Measurements from ENCODE around the gene KAZN.

Gene KAZN

DNA sequence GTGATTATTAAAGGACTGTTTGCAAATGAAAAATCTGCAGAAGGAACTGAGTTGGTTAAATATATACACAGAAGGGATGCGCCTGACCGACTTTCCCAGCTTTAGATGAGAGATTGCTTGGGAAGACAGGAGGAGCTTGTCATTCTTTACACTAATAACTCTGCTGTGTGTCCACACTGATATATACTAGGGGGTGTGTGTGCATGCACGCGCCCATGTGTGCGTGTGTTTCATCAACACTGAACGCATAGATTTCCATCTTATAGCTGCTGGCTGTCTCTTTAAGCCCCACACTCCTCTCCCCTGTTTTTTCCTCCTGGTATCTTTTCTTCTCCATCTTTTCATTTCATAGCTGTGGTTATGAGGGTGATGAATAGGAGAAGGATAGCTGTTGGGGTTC, 6.9 kb upstream of the KAZN start:
- Histone ChIP-seq H3F3A (ENCODE audit: insufficient read depth, low read length) (no peaks in the 10 kb centered on the region), H3K4me1 (ENCODE audit: insufficient read depth, low read length, severe bottlenecking) (no peaks in the 10 kb centered on the region), H3K9me2 (ENCODE audit: low read depth, low read length) (no peaks in the 10 kb centered on the region), H3K4me3 (ENCODE audit: low read depth, low read length, poor library complexity, severe bottlenecking) (no peak overlapping the region), H4K20me1 (ENCODE audit: insufficient read depth, low read length) (no peaks in the 10 kb centered on the region), H3K36me3 (ENCODE audit: insufficient read depth, low read length) (no peaks in the 10 kb centered on the region), H3K4me2 (ENCODE audit: low read length) (no peak overlapping the region), H3K79me2 (ENCODE audit: insufficient read depth, low read length) (no peaks in the 10 kb centered on the region), H3K9me3 (ENCODE audit: low read length) (no peaks in the 10 kb centered on the region), H3K9ac (ENCODE audit: low read length) (no peak overlapping the region), H3K27me3 (ENCODE audit: insufficient read depth, low read length) (no peaks in the 10 kb centered on the region; the same call in 1 of the 2 replicates), H2AFZ (ENCODE audit: low read length) (no peak overlapping the region), H3K27ac (ENCODE audit: low read depth, low read length, poor library complexity, severe bottlenecking) (no peak overlapping the region)
- TF ChIP-seq CTCF (IDR thresholded peaks at IDR 0.05; ENCODE audit: low read length), result no peak
- TF ChIP-seq EZH2 (IDR thresholded peaks at IDR 0.05; ENCODE audit: borderline replicate concordance, low read length), result no peak

DNA sequence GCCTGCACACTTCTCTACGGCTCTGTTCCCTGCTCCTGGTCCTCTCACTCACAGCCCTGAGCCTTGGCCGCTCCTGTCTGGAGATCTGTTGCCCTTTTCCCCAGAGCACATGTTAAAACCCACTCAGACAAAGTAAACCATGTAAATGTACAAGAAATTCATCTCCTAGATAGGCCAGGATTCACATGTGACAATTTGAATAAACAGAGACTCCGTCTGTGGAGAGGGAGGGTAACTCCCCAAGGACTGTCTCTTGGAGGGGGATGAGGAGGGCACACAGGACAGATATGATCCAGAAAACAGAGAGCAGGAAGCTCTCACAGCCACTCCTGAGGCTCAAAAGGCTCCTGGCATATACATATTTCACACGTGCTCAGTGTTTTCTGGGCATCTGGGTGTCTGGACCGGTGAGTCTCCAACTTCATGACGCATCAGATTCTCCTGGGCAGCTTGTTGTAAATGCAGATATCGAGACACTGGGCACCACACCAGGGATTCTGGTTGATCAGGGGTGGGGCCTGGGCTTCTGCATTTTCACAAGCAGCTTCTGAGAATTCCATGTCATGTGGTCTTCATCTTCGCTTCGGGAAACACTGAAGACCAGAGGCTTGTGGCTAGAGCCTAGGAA, 6.4 kb upstream of the KAZN start:
- no peak overlapping the region for H3K9ac ChIP-seq (ENCODE audit: low read length)
- TF ChIP-seq CTCF (IDR thresholded peaks at IDR 0.05; ENCODE audit: low read length) (no peak), EZH2 (IDR thresholded peaks at IDR 0.05; ENCODE audit: borderline replicate concordance, low read length) (no peak)
- H3K9me3 ChIP-seq (ENCODE audit: low read length), result no peaks in the 10 kb centered on the region
- H3K36me3 ChIP-seq (ENCODE audit: insufficient read depth, low read length), result no peaks in the 10 kb centered on the region
- H3K4me2 ChIP-seq (ENCODE audit: low read length), result no peak overlapping the region
- no peak overlapping the region for H3K4me3 ChIP-seq (ENCODE audit: low read depth, low read length, poor library complexity, severe bottlenecking)
- no peaks in the 10 kb centered on the region for H3K4me1 ChIP-seq (ENCODE audit: insufficient read depth, low read length, severe bottlenecking)
- H3K27ac ChIP-seq (ENCODE audit: low read depth, low read length, poor library complexity, severe bottlenecking), result no peak overlapping the region
- H3K79me2 ChIP-seq (ENCODE audit: insufficient read depth, low read length), result no peaks in the 10 kb centered on the region
- H4K20me1 ChIP-seq (ENCODE audit: insufficient read depth, low read length), result no peaks in the 10 kb centered on the region
- H3K9me2 ChIP-seq (ENCODE audit: low read depth, low read length), result no peaks in the 10 kb centered on the region
- H3F3A ChIP-seq (ENCODE audit: insufficient read depth, low read length), result no peaks in the 10 kb centered on the region
- H3K27me3 ChIP-seq (ENCODE audit: insufficient read depth, low read length), result no peaks in the 10 kb centered on the region; the same call in 1 of the 2 replicates
- no peak overlapping the region for H2AFZ ChIP-seq (ENCODE audit: low read length)

- Histone ChIP-seq H3K4me2 (ENCODE audit: low read length) (no peak overlapping the region), H3K9ac (ENCODE audit: low read length) (no peak overlapping the region), H4K20me1 (ENCODE audit: insufficient read depth, low read length) (no peaks in the 10 kb centered on the region)
Measured at GRCh38 chr1:14593302-14593701, 5.2 kb upstream of the KAZN start.

More at GRCh38 chr1:14593302-14593701, 5.2 kb upstream of the KAZN start:
- Histone ChIP-seq H3K79me2 (ENCODE audit: insufficient read depth, low read length) (no peaks in the 10 kb centered on the region), H3K36me3 (ENCODE audit: insufficient read depth, low read length) (no peaks in the 10 kb centered on the region), H3K9me3 (ENCODE audit: low read length) (no peaks in the 10 kb centered on the region), H3K4me1 (ENCODE audit: insufficient read depth, low read length, severe bottlenecking) (no peaks in the 10 kb centered on the region), H3K9me2 (ENCODE audit: low read depth, low read length) (no peaks in the 10 kb centered on the region), H3K27me3 (ENCODE audit: insufficient read depth, low read length) (no peaks in the 10 kb centered on the region; the same call in 1 of the 2 replicates), H3K27ac (ENCODE audit: low read depth, low read length, poor library complexity, severe bottlenecking) (no peak overlapping the region), H3K4me3 (ENCODE audit: low read depth, low read length, poor library complexity, severe bottlenecking) (no peak overlapping the region), H3F3A (ENCODE audit: insufficient read depth, low read length) (no peaks in the 10 kb centered on the region), H2AFZ (ENCODE audit: low read length) (no peak overlapping the region)
- no peak for TF ChIP-seq EZH2 (IDR thresholded peaks at IDR 0.05; ENCODE audit: borderline replicate concordance, low read length)
- no peak for TF ChIP-seq CTCF (IDR thresholded peaks at IDR 0.05; ENCODE audit: low read length)
